K562 (cell line): ENCODE measurements around the gene HEBP1. TPM values are rescaled to one million over a fixed set of nuclear protein-coding genes. Genes with fewer than 3 reads are reported as not detected.

Experiments used
- ATAC-seq: fragments of 200-7000 bp; cut with Tn5 transposase; 3 replicates; pipeline ENCODE4 v1.9.1; 2020; ENCODE audit warnings: moderate library complexity
- BruUV-seq: library from RNA; stranded (reverse); fragments of 400-500 nt; replicated peaks from 2 replicates; lab custom pipeline; 2021; lab: Mats Ljungman, UMichigan
- CTCF ChIA-PET: fragments of 300-600 bp; formaldehyde crosslinking; extraction: SDS; loops from one replicate; lab custom pipeline; 2021; ENCODE audit warnings: low intra/inter-chr PET ratio; lab: Yijun Ruan, JAX
- POLR2A ChIA-PET: fragments of 300-600, 350-650 bp; sonication (Branson Sonifier 250); formaldehyde crosslinking; extraction: SDS; loops from one replicate; lab custom pipeline; 2021; ENCODE audit warnings: antibody characterized with exemption, inconsistent platforms; lab: Yijun Ruan, JAX
- DNase-seq, 4 experiments: peaks; one replicate each; pipeline versions ENCODE4 v3.0.0 to v3.0.0-alpha.2; 2011 to 2018; ENCODE audit warnings: low spot score in 3 of 4, mixed read lengths in 3 of 4; ENCODE audit errors: extremely low read depth in 1 of 4
- FAIRE-seq: peaks from 2 replicates; lab custom pipeline; 2011; peaks lifted over from hg19 to GRCh38; lab: Jason Lieb, UNC
- H2AFZ ChIP-seq: 2 replicates; pipeline ENCODE4 v1.6.0; 2011; ENCODE audit warnings: low read depth, low read length, control low read depth, inconsistent platforms
- H3K27ac ChIP-seq: fragments of 200-600 bp; 3 replicates; pipeline ENCODE4 v1.8.0; 2011; ENCODE audit warnings: low read depth, mild to moderate bottlenecking, control low read depth, inconsistent platforms, low read length, moderate library complexity, mixed read lengths; ENCODE audit errors: extremely low read depth
- H3K27me3 ChIP-seq, 2 experiments: fragments of 300-600 bp in 1 of 2; 2 replicates in 1 of 2; 3 replicates in 1 of 2; pipeline versions ENCODE4 v1.6.0 to v1.8.0; 2011; ENCODE audit warnings: inconsistent platforms in 2 of 2, low read length in 2 of 2, mild to moderate bottlenecking in 1 of 2, mixed read lengths in 1 of 2, moderate library complexity in 1 of 2; ENCODE audit not compliant: control insufficient read depth in 2 of 2, insufficient read depth in 2 of 2
- H3K36me3 ChIP-seq: fragments of 300-600 bp; 3 replicates; pipeline ENCODE4 v1.8.0; 2011; ENCODE audit warnings: mild to moderate bottlenecking, low read length, inconsistent platforms; ENCODE audit not compliant: control insufficient read depth, insufficient read depth
- H3K4me1 ChIP-seq, 2 experiments: fragments of 200-600 bp in 1 of 2; replicated peaks in 1 of 2; 2 replicates in 1 of 2; 3 replicates in 1 of 2; pipeline versions ENCODE4 v1.5.1 to v1.8.0; 2011; ENCODE audit warnings: inconsistent platforms in 2 of 2, low read length in 2 of 2, mild to moderate bottlenecking in 1 of 2, mixed read lengths in 1 of 2, moderate library complexity in 1 of 2; ENCODE audit not compliant: control insufficient read depth in 2 of 2, insufficient read depth in 2 of 2
- H3K4me2 ChIP-seq: 2 replicates; pipeline ENCODE4 v1.6.1; 2011; ENCODE audit warnings: low read length, control low read depth, inconsistent platforms, mixed read lengths; ENCODE audit not compliant: insufficient read depth
- H3K4me3 ChIP-seq: fragments of 200-600 bp; sonication (generic), shearing (Covaris generic); 2 replicates; pipeline ENCODE4 v1.5.1; 2016; ENCODE audit warnings: control low read depth, inconsistent platforms
- H3K79me2 ChIP-seq: fragments of 200-600 bp; 3 replicates; pipeline ENCODE4 v1.8.0; 2011; ENCODE audit warnings: low read length, inconsistent platforms; ENCODE audit not compliant: control insufficient read depth, insufficient read depth
- H3K9ac ChIP-seq, 2 experiments: 2 replicates each; pipeline versions ENCODE4 v1.6.0 to v1.6.1; 2011; ENCODE audit warnings: low read depth in 2 of 2, low read length in 2 of 2, control low read depth in 1 of 2, inconsistent platforms in 1 of 2, mild to moderate bottlenecking in 1 of 2, mixed read lengths in 1 of 2; ENCODE audit not compliant: insufficient read depth in 1 of 2
- H3K9me1 ChIP-seq: one replicate; pipeline ENCODE4 v1.6.0; 2011; ENCODE audit warnings: inconsistent platforms, mild to moderate bottlenecking, low read length, moderate library complexity; ENCODE audit not compliant: control insufficient read depth, insufficient read depth
- H3K9me3 ChIP-seq: replicated peaks from 2 replicates; pipeline ENCODE4 v1.5.1; 2011; ENCODE audit warnings: low read depth, low read length, inconsistent platforms; ENCODE audit not compliant: control insufficient read depth, insufficient read depth
- H4K20me1 ChIP-seq: replicated peaks from 2 replicates; pipeline ENCODE4 v1.6.1; 2011; ENCODE audit warnings: low read length, inconsistent platforms, mixed read lengths; ENCODE audit not compliant: control insufficient read depth, insufficient read depth
- ARID2 ChIP-seq: fragments of 450-650 bp; IDR thresholded peaks from 2 replicates; pipeline ENCODE4 v1.6.1; 2017; ENCODE audit warnings: antibody characterized with exemption, mild to moderate bottlenecking
- CEBPG ChIP-seq, 3 experiments: fragments of 200-800 bp in 1 of 3; sonication (Bioruptor generic) in 1 of 3; sonication (generic) in 1 of 3; formaldehyde crosslinking in 1 of 3; IDR thresholded peaks in 2 of 3; conservative IDR thresholded peaks in 1 of 3; 2 replicates each; pipeline versions ENCODE4 v1.6.1 to v1.8.0; 2016 to 2022; ENCODE audit warnings: missing compliant biosample characterization in 2 of 3, missing genetic modification characterization in 2 of 3, mild to moderate bottlenecking in 1 of 3, missing genetic modification reagents in 1 of 3
- HDAC1 ChIP-seq, 2 experiments: fragments of 450-650 bp; IDR thresholded peaks; 2 replicates each; pipeline ENCODE4 v1.6.1; 2016 to 2017; ENCODE audit warnings: inconsistent platforms in 1 of 2, mild to moderate bottlenecking in 1 of 2, moderate library complexity in 1 of 2
- NFIX ChIP-seq: fragments of 250-450 bp; sonication (Bioruptor Pico); IDR thresholded peaks from 2 replicates; pipeline ENCODE4 v1.4.0; 2020; ENCODE audit warnings: low read depth, mild to moderate bottlenecking, moderate library complexity
- SRSF3 ChIP-seq: fragments of 200-400 bp; formaldehyde crosslinking; IDR thresholded peaks from 2 replicates; pipeline ENCODE4 v1.6.1; 2016; ENCODE audit warnings: mild to moderate bottlenecking, low read length, moderate library complexity; ENCODE audit not compliant: insufficient read depth
- ZNF133 ChIP-seq: fragments of 250-450 bp; sonication (Bioruptor Pico); IDR thresholded peaks from 2 replicates; pipeline ENCODE4 v1.4.0; 2020; ENCODE audit warnings: mild to moderate bottlenecking
- WGBS: fragments of 100-300 bp; shearing (Covaris generic); methylation state at CpG from one replicate; pipeline ENCODE4 v1.1.6; 2016; ENCODE audit warnings: low coverage, mixed read lengths; ENCODE audit not compliant: insufficient coverage; ENCODE audit errors: missing lambda C conversion rate; 5-methylcytosine and 5-hydroxymethylcytosine counted together
- in situ Hi-C: fragments of 300-500 bp; cut with MboI; formaldehyde crosslinking; loops from 4 replicates; pipeline ENCODE4 v1.15.0; 2018; ENCODE audit warnings: inconsistent platforms, mixed read lengths
- intact Hi-C: fragments of 100-400 bp; cut with micrococcal nuclease; formaldehyde crosslinking; loops from 2 replicates; pipeline ENCODE4 v1.14.2; 2022
- polyA plus RNA-seq, 8 experiments: library from polyadenylated mRNA; depleted of rRNA in 4 of 8; stranded (reverse) in 5 of 8; unstranded in 3 of 8; fragments of >200 nt; fragmentation: Nextera tagmentation in 2 of 8; fragmentation: Illumina TruSeq in 1 of 8; extraction: Ambion mirVana in 2 of 8; extraction: Trizol in 1 of 8; gene quantifications; 2 replicates each; pipeline versions ENCODE4 v1.2.1 to v1.2.3, GENCODE V29; 2011 to 2014; ENCODE audit warnings: inconsistent platforms in 1 of 8, missing spikeins in 1 of 8
- total RNA-seq, 7 experiments: library from RNA; depleted of rRNA in 6 of 7; stranded (reverse); fragments of >200 nt in 6 of 7; fragmentation: Illumina TruSeq in 2 of 7; extraction: Trizol in 2 of 7; gene quantifications; 2 replicates each; pipeline versions ENCODE4 v1.2.1 to v1.2.3, GENCODE V29; 2011 to 2021; ENCODE audit warnings: low replicate concordance in 1 of 7

Gene HEBP1
- total and polyA plus RNA-seq, 9 of the 15 experiments (the other 6 are each of a cell fraction or from before 2014, with no cell fraction given): 1.1 to 10.1 (median 2.4) TPM

- DNase-seq (no peak), FAIRE-seq (no peak), ATAC-seq (no peak)
- H3K4me1 ChIP-seq: no peaks in the 10 kb centered on the region
- no TSS peak for BruUV-seq
- intact Hi-C loops (no loop called here), in situ Hi-C loops (loop anchor here (25.0 kb wide), 1 partner anchor 205 kb away; no protein-coding TSS in a partner anchor)
- H4K20me1 ChIP-seq: no peaks in the 10 kb centered on the region
- H2AFZ ChIP-seq: no peak overlapping the region
- WGBS: 26% methylated on average over 6 of the region's 7 CpGs
- POLR2A ChIA-PET: no interaction called here
- no peak overlapping the region for H3K27ac ChIP-seq
- no peak overlapping the region for H3K4me2 ChIP-seq
- TF ChIP-seq CEBPG (CRISPR knock-in tag; IDR thresholded peaks at IDR 0.05) (no peak), CEBPG (tag; conservative IDR thresholded peaks at IDR 0.05 in 1 of 2, IDR thresholded peaks at IDR 0.05 in 1 of 2) (0 out of 4 replicates have a peak, but pooled peaks have one; percentile 10 to 24), NFIX (CRISPR knock-in tag) (no peak)
- no peaks in the 10 kb centered on the region for H3K9me3 ChIP-seq
- CTCF ChIA-PET: no interaction called here
- H3K9me1 ChIP-seq: no peaks in the 10 kb centered on the region
- no peaks in the 10 kb centered on the region for H3K36me3 ChIP-seq
- H3K79me2 ChIP-seq: no peaks in the 10 kb centered on the region
- H3K27me3 ChIP-seq: no peaks in the 10 kb centered on the region; a peak in 1 of 5 replicates
- no peak overlapping the region for H3K4me3 ChIP-seq
- no peak overlapping the region for H3K9ac ChIP-seq
These were observed 7.6 kb upstream of the HEBP1 start for GRCh38 chr12:13007496-13008233.

GRCh38 chr12:13005649-13006048 is 5.6 kb upstream of the HEBP1 start:
- WGBS: 56% methylated on average over 2 of the region's 2 CpGs
- no peaks in the 10 kb centered on the region for H3K9me1 ChIP-seq
- TF ChIP-seq SRSF3 (no peak), HDAC1 (IDR thresholded peaks at IDR 0.05) (no peak), ZNF133 (CRISPR knock-in tag) (no peak), ARID2 (no peak)
- H3K9ac ChIP-seq: no peak overlapping the region
- H3K4me1 ChIP-seq: peaks cover 0 to 12% of the 10 kb centered on the region in 2 experiments; a peak in 2 of 5 replicates
- DNase-seq: no peak
- intact Hi-C loops: no loop called here
- no peaks in the 10 kb centered on the region for H4K20me1 ChIP-seq
- in situ Hi-C loops: loop anchor here (25.0 kb wide), 1 partner anchor 207 kb away; no protein-coding TSS in a partner anchor
- H3K4me2 ChIP-seq: no peak overlapping the region
- H3K9me3 ChIP-seq: no peaks in the 10 kb centered on the region
- H3K4me3 ChIP-seq: no peak overlapping the region
- ATAC-seq: no peak
- no peaks in the 10 kb centered on the region for H3K79me2 ChIP-seq
- H2AFZ ChIP-seq: no peak overlapping the region
- BruUV-seq: no TSS peak
- ChIA-PET CTCF (no interaction called here), POLR2A (interaction anchor here (0.6 to 1.4 kb wide), 2 partner anchors 15 to 20 kb away, joined by 3 to 5 read pairs; no protein-coding TSS in a partner anchor)
- H3K27ac ChIP-seq: no peak overlapping the region
- no peaks in the 10 kb centered on the region for H3K36me3 ChIP-seq
- no peak for FAIRE-seq
- H3K27me3 ChIP-seq: no peaks in the 10 kb centered on the region
